GM23248 (cell line): Measurements from ENCODE around the gene UBXN11. TPM values are rescaled to one million over a fixed set of nuclear protein-coding genes. Genes with fewer than 3 reads are reported as not detected.

Experiments
- DNase-seq: peaks from one replicate; pipeline ENCODE4 v3.0.0-alpha.2; 2015
- H2AFZ ChIP-seq: fragments of 200-600 bp; sonication (generic); 2 replicates; pipeline ENCODE4 v1.6.1; 2016; ENCODE audit warnings: antibody characterized with exemption
- H3F3A ChIP-seq: fragments of 200-600 bp; sonication (generic); 2 replicates; pipeline ENCODE4 v1.6.1; 2016; ENCODE audit warnings: mild to moderate bottlenecking, antibody characterized with exemption, mixed run types; ENCODE audit not compliant: insufficient read depth
- H3K27ac ChIP-seq: fragments of 200-600 bp; sonication (generic); 2 replicates; pipeline ENCODE4 v1.5.1; 2016; ENCODE audit warnings: mild to moderate bottlenecking
- H3K27me3 ChIP-seq: fragments of 200-600 bp; sonication (generic); replicated peaks from 2 replicates; pipeline ENCODE4 v1.6.1; 2016; ENCODE audit warnings: mild to moderate bottlenecking; ENCODE audit not compliant: insufficient read depth
- H3K36me3 ChIP-seq: fragments of 200-600 bp; sonication (generic); 2 replicates; pipeline ENCODE4 v1.6.1; 2016; ENCODE audit warnings: low read depth, mild to moderate bottlenecking
- H3K4me1 ChIP-seq: fragments of 200-600 bp; sonication (generic); 2 replicates; pipeline ENCODE4 v1.6.1; 2016; ENCODE audit warnings: mild to moderate bottlenecking; ENCODE audit not compliant: insufficient read depth
- H3K4me2 ChIP-seq: fragments of 200-600 bp; sonication (generic); one replicate; pipeline ENCODE4 v1.6.1; 2016; ENCODE audit warnings: mild to moderate bottlenecking; ENCODE audit not compliant: unreplicated experiment
- H3K4me3 ChIP-seq: fragments of 200-600 bp; sonication (generic); 2 replicates; pipeline ENCODE4 v1.5.1; 2016; ENCODE audit warnings: mild to moderate bottlenecking
- H3K79me2 ChIP-seq: fragments of 200-600 bp; sonication (generic); 2 replicates; pipeline ENCODE4 v1.6.1; 2016; ENCODE audit warnings: mild to moderate bottlenecking; ENCODE audit not compliant: insufficient read depth
- H3K9ac ChIP-seq: fragments of 200-600 bp; sonication (generic); 2 replicates; pipeline ENCODE4 v1.6.1; 2016; ENCODE audit warnings: mild to moderate bottlenecking
- H3K9me2 ChIP-seq: fragments of 200-600 bp; sonication (generic); 2 replicates; pipeline ENCODE4 v1.6.1; 2016; ENCODE audit warnings: mixed run types, mild to moderate bottlenecking, moderate library complexity; ENCODE audit not compliant: insufficient read depth
- H3K9me3 ChIP-seq: fragments of 200-600 bp; sonication (generic); one replicate; pipeline ENCODE4 v1.6.1; 2017; ENCODE audit warnings: low read depth
- H4K20me1 ChIP-seq: fragments of 200-600 bp; sonication (generic); 2 replicates; pipeline ENCODE4 v1.6.0; 2016; ENCODE audit not compliant: insufficient read depth
- EZH2 ChIP-seq: fragments of 200-600 bp; sonication (generic); IDR thresholded peaks from 2 replicates; pipeline ENCODE4 v1.6.1; 2018; ENCODE audit warnings: antibody characterized with exemption, mild to moderate bottlenecking; ENCODE audit not compliant: insufficient read depth, poor library complexity, severe bottlenecking
- EZH2phosphoT487 ChIP-seq: fragments of 200-600 bp; sonication (generic); IDR thresholded peaks from 2 replicates; pipeline ENCODE4 v1.6.1; 2018; ENCODE audit warnings: antibody characterized with exemption, moderate library complexity, mild to moderate bottlenecking, low read depth; ENCODE audit not compliant: insufficient read depth
- WGBS, 2 experiments: methylation state at CpG; one replicate each; pipeline ENCODE4 v1.1.6; 2015 to 2017; ENCODE audit warnings: low lambda C conversion rate in 2 of 2, low coverage in 1 of 2; ENCODE audit errors: missing lambda C conversion rate in 2 of 2; 5-methylcytosine and 5-hydroxymethylcytosine counted together
- in situ Hi-C: fragments of 300-500 bp; cut with MboI; formaldehyde crosslinking; loops from 2 replicates; pipeline ENCODE4 v1.15.0; 2020
- polyA plus RNA-seq: library from polyadenylated mRNA; unstranded; fragments of >200 nt; fragmentation: Nextera tagmentation; extraction: Ambion mirVana; gene quantifications from 2 replicates; pipeline ENCODE4 v1.2.1, GENCODE V29; 2016
- total RNA-seq: library from RNA; depleted of rRNA; stranded (reverse); fragments of >200 nt; shearing (Covaris generic); gene quantifications from 2 replicates; pipeline ENCODE4 v1.2.3, GENCODE V29; 2014

UBXN11 gene
- total and polyA plus RNA-seq, 2 experiments from 2014 or later: 5.8 to 12.7 TPM

- H3K9me3 ChIP-seq: no peaks in the 10 kb centered on the region
- TF ChIP-seq EZH2 (no peak), EZH2phosphoT487 (no peak)
- H2AFZ ChIP-seq: peak overlapping the region; percentile 33
- in situ Hi-C loops: no loop called here
- no peaks in the 10 kb centered on the region for H3K36me3 ChIP-seq
- no peak overlapping the region for H3K4me2 ChIP-seq
- DNase-seq: peak; percentile 72
- 40 to 45% methylated on average over 8 of the region's 8 CpGs for WGBS, 2 experiments
- H3K79me2 ChIP-seq: no peaks in the 10 kb centered on the region
- H3F3A ChIP-seq: peaks cover 16% of the 10 kb centered on the region
- H3K27ac ChIP-seq: peak overlapping the region; percentile 36
- no peaks in the 10 kb centered on the region for H4K20me1 ChIP-seq
- peaks cover 10% of the 10 kb centered on the region for H3K4me1 ChIP-seq
- no peaks in the 10 kb centered on the region for H3K9me2 ChIP-seq
- no peak overlapping the region for H3K4me3 ChIP-seq
- 0 out of 2 replicates have a peak overlapping the region, but pooled peaks have one; percentile 3 for H3K9ac ChIP-seq
- no peaks in the 10 kb centered on the region for H3K27me3 ChIP-seq
Observed at GRCh38 chr1:26302733-26303405, 3.6 kb downstream of the UBXN11 start.

GRCh38 chr1:26300578-26301275 lies 5.7 kb downstream of the UBXN11 start:
- Histone ChIP-seq H3K9me3 (no peaks in the 10 kb centered on the region), H3F3A (peaks cover 10% of the 10 kb centered on the region), H3K9ac (no peak overlapping the region), H3K4me2 (no peak overlapping the region), H3K27me3 (no peaks in the 10 kb centered on the region), H3K4me3 (no peak overlapping the region), H3K36me3 (no peaks in the 10 kb centered on the region), H4K20me1 (no peaks in the 10 kb centered on the region), H2AFZ (no peak overlapping the region), H3K27ac (no peak overlapping the region), H3K4me1 (peaks cover 10% of the 10 kb centered on the region), H3K9me2 (no peaks in the 10 kb centered on the region), H3K79me2 (no peaks in the 10 kb centered on the region)
- WGBS, 2 experiments: 84 to 91% methylated on average over 10 to 11 of the region's 11 CpGs
- in situ Hi-C loops: no loop called here
- DNase-seq: no peak
- TF ChIP-seq EZH2 (no peak), EZH2phosphoT487 (no peak)

- H2AFZ ChIP-seq: no peak overlapping the region
- no peaks in the 10 kb centered on the region for H4K20me1 ChIP-seq
- no peak for TF ChIP-seq EZH2
- TF ChIP-seq EZH2phosphoT487: no peak
- no peak for DNase-seq
- H3K4me3 ChIP-seq: no peak overlapping the region
- H3K9me2 ChIP-seq: no peaks in the 10 kb centered on the region
- in situ Hi-C loops: no loop called here
- no peak overlapping the region for H3K4me2 ChIP-seq
- H3K27me3 ChIP-seq: no peaks in the 10 kb centered on the region
- H3K79me2 ChIP-seq: no peaks in the 10 kb centered on the region
- H3K9ac ChIP-seq: no peak overlapping the region
- H3K36me3 ChIP-seq: no peaks in the 10 kb centered on the region
- 74 to 97% methylated on average over 4 to 6 of the region's 6 CpGs for WGBS, 2 experiments
- H3K27ac ChIP-seq: no peak overlapping the region
- H3K4me1 ChIP-seq: peaks cover 3% of the 10 kb centered on the region
- peaks cover 5% of the 10 kb centered on the region; the same call in 1 of the 2 replicates for H3F3A ChIP-seq
- H3K9me3 ChIP-seq: no peaks in the 10 kb centered on the region
Observed at GRCh38 chr1:26297791-26298124, 8.7 kb downstream of the UBXN11 start.

GRCh38 chr1:26297057-26297790 lies 9.2 kb downstream of the UBXN11 start:
- Histone ChIP-seq H4K20me1 (no peaks in the 10 kb centered on the region), H3K27ac (no peak overlapping the region), H3K9me2 (no peaks in the 10 kb centered on the region), H3K4me1 (no peaks in the 10 kb centered on the region), H3K27me3 (no peaks in the 10 kb centered on the region), H3K9me3 (no peaks in the 10 kb centered on the region), H3K79me2 (no peaks in the 10 kb centered on the region), H3F3A (no peaks in the 10 kb centered on the region), H3K4me2 (no peak overlapping the region), H3K36me3 (no peaks in the 10 kb centered on the region), H3K4me3 (no peak overlapping the region), H3K9ac (no peak overlapping the region), H2AFZ (no peak overlapping the region)
- WGBS, 2 experiments: 91 to 98% methylated on average over 12 of the region's 12 CpGs
- no peak for DNase-seq
- in situ Hi-C loops: no loop called here
- TF ChIP-seq EZH2 (no peak), EZH2phosphoT487 (no peak)
